HUDEP-2 (cell line): ENCODE data around the gene TMEM63B.
"Not testable (repeated sequence)": the region's sequence is repeated elsewhere in the genome, so short reads cannot be mapped to it uniquely, and the experiment has no call there.

Experiments used
- DNase-seq, 76 experiments: peaks; one replicate each; lab custom pipeline; 2025; ENCODE audit not compliant: unreplicated experiment in 76 of 76; lab: John Stamatoyannopoulos, UW

The TMEM63B gene

DNA sequence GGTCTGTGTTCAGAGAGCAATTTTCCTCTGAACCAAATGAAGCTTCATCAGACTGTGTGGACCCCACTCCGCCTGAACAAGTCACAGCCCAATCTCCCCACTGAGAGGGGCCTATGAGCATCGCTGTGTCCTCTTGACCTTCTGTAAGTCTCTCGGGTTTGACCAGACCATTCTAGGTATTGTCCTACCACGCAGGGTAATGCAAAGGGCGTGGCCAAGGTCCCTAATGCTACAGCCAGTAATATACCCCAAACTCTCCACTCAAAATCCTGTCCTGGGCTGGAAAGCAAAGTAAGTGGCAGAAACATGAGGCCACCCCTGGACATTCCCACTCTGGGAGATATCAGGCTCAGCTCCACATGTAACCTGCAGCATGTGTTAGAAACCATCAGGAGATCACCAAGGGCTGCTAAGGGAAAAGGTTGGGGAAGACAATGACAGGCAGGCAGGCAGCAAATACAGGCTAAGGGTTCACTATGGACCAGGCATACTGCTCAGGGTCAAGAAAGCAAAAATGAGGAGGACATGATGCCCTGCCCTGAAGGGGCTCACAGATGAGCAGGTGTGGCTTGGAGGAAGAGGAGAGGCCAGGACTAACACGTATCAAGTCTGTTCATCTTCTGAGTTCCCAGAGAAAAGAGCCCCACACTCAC, 33.5 kb upstream of the TMEM63B start:
- no peak for DNase-seq

DNA sequence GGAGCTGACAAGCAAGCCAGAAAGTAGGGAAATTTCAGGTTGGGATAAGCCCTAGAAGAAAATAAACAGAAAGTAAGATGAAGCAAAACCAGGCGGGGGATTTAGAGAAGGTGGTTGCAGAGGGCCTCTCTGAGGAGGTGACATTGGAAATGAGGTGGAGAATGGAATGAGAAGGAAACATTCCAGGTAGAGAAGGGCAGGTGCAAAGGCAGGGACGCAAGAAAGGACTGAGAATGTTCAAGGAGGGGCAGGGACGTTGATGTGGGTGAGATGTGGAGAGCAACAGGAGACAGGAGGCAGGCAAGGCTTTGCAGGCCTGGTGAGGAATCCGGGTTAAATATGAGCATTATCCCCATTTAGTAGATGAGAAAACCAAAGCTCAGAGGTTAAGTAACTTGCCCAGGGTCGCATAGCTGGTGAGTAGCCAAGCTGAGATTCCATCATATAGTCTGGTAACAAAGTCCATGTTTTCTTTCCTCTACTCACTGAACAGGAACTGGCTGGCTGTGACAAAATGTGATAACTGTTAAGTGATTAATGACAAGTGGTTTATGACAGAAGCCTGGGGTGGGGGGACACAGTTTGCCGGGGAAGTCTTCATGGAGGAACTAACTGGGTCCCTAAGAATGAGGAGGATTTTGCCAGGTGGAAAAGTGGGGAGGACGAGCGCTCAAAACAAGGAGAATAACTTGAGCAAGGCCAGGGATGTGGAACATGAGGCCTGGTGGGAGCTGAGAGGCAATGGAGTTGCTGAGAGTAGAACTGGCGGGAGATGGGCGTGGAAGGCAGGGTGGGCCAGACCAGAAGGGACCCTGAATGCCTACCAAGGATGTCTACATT, 32.7 kb upstream of the TMEM63B start:
- no peak for DNase-seq

- DNase-seq, result not testable (repeated sequence)
These were observed 32.1 kb upstream of the TMEM63B start for GRCh38 chr6:44095243-44095623.

DNA sequence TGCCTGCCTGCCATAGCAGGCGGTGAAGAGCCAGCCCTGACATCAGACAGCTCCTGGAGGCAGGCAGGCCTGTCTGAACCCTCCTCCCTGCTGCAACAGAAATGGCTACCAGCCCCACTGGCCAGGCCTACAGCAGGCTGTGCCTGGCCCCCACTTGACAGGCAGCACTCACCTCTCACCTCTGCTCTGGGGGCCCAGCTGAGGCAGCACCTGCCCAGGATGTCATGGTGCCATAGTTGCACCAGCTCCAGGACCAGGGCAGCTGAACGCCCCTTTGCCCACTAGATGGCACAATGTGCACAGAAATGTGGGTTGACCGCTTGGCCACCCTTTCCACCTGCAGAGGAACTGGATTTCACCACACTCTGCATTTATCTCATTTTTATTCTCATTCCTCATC, 30.7 kb upstream of the TMEM63B start:
- peak in 67 of 76 experiments; percentile 13 to 83 (median 64) for DNase-seq

DNA sequence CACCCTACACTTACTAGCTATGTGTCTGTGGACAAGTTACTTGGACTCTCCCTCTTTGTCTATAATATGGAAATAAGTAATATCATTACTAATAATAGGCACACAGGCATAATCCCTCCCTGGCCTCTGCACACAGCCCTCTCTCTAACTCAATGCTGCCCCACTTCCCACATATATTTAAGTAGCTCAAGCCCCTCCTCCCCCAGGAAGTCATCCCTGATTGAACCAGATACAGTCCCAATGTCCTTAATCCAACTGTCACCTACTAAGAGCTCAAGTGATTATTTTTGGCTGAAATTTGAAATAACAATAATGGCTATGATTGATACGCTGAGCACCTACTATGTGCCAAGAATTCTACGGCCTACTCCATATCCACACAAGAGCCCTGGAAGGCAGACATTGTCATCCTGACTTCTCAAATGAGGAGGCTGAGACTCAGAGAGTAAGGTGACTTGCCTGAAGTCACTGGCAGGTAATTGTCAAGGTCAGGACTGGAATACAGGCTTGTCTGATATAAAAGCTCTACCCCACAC, 29.5 kb upstream of the TMEM63B start:
- DNase-seq, result no peak

DNA sequence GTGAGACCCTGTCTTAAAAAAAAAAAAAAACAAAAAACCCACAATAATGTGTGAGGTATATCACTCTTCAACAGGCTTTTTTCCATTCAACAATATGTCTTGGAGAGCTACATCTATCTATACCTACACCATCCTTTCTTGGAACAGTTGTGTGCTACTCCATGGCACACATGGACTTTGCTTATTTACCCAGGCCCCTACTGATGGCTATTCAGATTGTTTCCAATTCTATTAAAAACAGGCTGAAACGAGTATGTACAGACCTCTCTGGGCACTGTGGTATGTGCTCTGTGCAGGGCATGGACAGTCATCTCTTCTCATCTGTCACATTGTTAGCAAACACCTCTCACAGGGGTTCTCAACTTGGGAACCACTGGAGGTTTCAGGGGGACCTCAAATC, 28.2 kb upstream of the TMEM63B start:
- DNase-seq, result no peak

GRCh38 chr6:44100088-44100550, 27.2 kb upstream of the TMEM63B start:
- peak in 46 of 76 experiments; percentile 9 to 65 (median 42) for DNase-seq

- no peak for DNase-seq
These were observed 25.5 kb upstream of the TMEM63B start for GRCh38 chr6:44101832-44102231.

- DNase-seq, result no peak
These were observed 24.8 kb upstream of the TMEM63B start for GRCh38 chr6:44102527-44102926.

GRCh38 chr6:44104481-44105021, 22.8 kb upstream of the TMEM63B start:
- no peak for DNase-seq

- DNase-seq, result no peak
These were observed 22.2 kb upstream of the TMEM63B start for GRCh38 chr6:44105146-44105545.

DNA sequence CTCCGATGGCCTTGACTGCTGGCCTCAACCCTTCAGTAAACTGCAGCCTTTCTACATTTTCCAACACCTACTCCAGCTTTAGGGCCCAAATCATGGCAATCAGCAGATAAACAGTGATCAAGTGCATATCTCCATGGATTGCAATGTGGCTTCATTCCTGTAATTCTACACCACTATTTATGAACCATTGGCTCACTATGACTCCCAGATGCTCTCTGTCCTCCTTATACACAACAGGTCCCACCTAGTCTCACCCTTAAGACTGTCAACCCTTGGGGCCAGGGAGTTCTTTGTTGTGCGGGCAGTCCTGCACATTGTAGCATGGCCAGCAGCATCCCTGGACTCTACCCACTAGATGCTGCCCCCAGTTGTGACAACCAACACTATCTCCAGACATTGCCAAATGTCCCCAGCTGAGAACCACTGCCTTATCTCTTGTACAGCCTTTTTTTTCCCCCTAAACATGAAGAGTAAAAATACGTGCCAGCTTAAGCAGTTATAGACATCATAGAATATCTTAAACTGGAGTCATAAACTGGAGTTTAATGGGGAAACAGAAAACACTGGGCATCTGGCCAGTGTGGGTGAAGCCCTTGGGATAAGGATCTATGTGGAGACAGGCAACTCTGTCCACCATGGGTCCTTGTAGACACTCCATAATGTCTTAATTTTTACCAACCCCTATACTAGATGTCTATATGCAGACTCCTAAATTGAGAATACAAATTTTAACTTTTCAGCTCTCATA, 21.2 kb upstream of the TMEM63B start:
- DNase-seq, result peak in 4 of 76 experiments; percentile 19 to 32 (median 28)

GRCh38 chr6:44107017-44107416, 20.3 kb upstream of the TMEM63B start:
- DNase-seq, result no peak

DNA sequence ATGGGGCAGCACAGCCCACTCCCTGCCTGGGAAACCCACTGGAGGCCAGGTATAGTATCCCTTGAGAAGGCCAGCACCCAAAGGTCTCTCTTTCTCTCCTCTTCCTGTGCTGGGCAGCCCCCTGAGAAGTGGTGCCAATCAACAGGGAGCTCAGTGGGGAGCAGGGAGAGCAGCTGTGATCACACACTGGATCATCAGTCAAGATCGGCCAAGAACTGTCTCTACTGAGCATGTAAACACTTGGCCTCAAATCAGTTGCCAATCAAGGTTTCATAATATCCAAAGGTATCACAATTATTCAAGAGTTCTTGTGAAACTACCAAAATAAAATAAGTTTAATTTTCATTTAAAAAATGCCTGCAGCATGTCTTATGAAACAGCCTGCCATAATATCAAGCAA, 18.9 kb upstream of the TMEM63B start:
- no peak for DNase-seq

- no peak for DNase-seq
These were observed 18.1 kb upstream of the TMEM63B start for GRCh38 chr6:44109212-44109611.

GRCh38 chr6:44110005-44110676, 17.2 kb upstream of the TMEM63B start:
- DNase-seq, result no peak

DNA sequence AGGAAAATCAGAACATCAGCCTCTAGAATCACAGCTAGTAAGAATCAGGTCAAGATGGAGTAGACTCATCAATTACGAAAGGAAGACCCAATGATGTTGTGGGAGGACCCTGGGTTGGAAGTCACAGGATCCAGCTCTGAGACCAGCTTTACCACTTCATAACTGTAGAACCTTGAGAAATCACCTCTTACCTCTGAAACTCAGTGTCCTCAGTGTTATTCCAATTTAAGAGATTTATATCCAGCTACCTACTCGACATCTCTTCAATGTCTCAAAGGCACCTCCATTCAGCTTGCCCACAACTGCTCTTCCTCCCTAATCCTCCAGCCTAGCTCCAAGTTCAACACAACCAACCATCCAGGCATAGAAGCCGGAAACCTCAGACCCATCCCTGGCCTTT, 16.4 kb upstream of the TMEM63B start:
- no peak for DNase-seq

DNA sequence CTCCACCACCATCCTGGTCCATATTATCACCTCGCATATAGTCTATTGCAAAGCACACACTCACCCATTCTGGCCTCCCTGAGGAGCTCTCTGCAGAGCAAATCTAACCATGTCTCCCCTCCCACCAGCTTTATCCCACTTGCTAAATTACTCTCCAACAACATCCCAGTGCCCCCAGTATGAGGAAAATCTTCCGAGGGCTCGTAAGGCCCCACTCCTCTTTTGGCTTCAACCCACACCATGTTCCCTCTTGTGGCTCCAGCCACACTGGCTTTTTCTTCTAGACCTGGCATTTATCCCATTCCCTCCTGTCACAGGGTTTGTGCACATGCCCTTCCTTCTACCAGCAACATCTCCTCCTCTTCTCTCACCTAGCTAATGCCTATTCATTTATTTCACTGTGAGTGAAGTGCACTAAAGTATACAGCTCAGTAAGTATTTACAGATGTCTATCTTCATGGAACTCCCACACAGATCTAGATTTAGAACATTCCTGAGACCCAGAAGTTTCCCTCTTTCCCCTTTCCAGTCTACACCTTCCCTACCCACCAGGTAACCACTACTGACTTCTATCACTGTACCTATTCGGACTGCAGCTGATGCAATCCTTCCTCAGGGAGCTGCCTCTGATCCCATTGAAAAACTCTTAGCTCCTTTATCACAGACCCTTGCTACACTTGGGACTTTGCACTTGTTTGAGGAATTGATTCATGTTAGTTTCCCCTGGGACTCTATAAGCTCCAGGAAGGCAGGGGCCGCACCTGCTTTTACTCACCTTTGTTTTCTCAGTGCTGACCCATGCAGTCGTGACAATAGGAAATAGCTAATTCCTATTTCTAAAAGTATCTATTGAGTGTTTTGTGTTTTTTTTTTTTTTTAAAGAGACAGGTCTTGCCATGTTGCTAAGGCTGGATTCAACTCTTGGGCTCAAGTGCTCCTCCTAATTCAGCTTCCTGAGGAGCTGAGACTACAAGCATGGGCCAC, 15.6 kb upstream of the TMEM63B start:
- DNase-seq, result no peak

- DNase-seq, result peak in 1 of 76 experiments; percentile 11
These were observed 13.9 kb upstream of the TMEM63B start for GRCh38 chr6:44113414-44113813.
